ENCODE measurements around the gene XIRP2.

DNA sequence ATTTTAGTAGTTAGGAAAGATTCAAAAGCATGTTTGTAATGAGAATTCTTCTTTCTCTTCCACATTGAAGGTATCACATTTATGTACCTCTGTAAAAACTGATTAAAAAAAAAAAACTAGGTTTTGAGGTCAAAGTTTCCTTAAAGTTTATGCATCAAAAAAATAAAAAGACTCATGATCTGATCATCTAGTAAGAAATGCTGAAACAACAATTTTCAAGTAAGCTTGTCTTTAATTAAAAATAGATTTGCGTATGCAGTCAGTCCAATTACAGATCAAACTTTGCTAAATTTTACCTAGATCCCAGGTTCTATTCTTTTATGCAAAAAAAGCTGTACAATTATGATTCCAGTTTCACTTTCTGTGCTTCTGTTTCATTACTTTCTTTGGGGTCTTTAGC is 409.0 kb downstream of the XIRP2 start:
- TF ChIP-seq CTCF (IDR thresholded peaks at IDR 0.05), result no peak
- TF ChIP-seq POLR2A (IDR thresholded peaks at IDR 0.05), result no peak
